GM15510 (cell line): ENCODE measurements around the gene ZIC4.

Experiments
- POLR2A ChIP-seq: IDR thresholded peaks from 3 replicates; pipeline ENCODE4 v1.6.1; 2011; ENCODE audit warnings: borderline replicate concordance; ENCODE audit not compliant: insufficient read length; ENCODE audit errors: extremely low read depth

ZIC4 gene

GRCh38 chr3:147390589-147391569 lies 15.5 kb downstream of the ZIC4 start:
- no peak for TF ChIP-seq POLR2A

DNA sequence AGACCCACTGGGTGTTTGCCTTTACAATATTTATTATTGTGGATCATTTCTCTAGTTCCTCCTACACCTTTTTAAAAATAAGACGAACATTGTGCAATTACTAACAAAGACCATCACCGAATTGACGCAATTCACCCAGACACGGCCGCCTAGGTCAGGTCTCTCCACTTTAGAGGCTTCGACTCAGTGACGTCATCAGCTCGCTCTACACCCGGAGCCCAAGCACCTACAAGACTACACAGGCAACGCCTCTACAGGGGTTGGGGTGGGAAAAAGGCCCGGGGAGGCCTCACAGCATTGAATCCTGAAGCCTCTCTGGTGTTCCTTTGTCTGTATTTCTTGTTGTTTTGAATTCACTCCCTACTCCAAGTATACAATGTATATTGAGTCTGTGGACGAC lies 16.6 kb downstream of the ZIC4 start:
- TF ChIP-seq POLR2A, result no peak

- no peak for TF ChIP-seq POLR2A
Observed at GRCh38 chr3:147388700-147389580, 17.4 kb downstream of the ZIC4 start.

GRCh38 chr3:147387885-147388699 lies 18.3 kb downstream of the ZIC4 start:
- no peak for TF ChIP-seq POLR2A

GRCh38 chr3:147387291-147387884 lies 19.0 kb downstream of the ZIC4 start:
- TF ChIP-seq POLR2A, result no peak

GRCh38 chr3:147385059-147386012 lies 21.0 kb downstream of the ZIC4 start:
- TF ChIP-seq POLR2A, result no peak

GRCh38 chr3:147384210-147385058 lies 21.9 kb downstream of the ZIC4 start:
- TF ChIP-seq POLR2A, result no peak

- no peak for TF ChIP-seq POLR2A
Observed at GRCh38 chr3:147383617-147384016, 22.7 kb downstream of the ZIC4 start.

- TF ChIP-seq POLR2A, result no peak
Observed at GRCh38 chr3:147381596-147381995, 24.7 kb downstream of the ZIC4 start.

GRCh38 chr3:147380977-147381376 lies 25.4 kb downstream of the ZIC4 start:
- no peak for TF ChIP-seq POLR2A

DNA sequence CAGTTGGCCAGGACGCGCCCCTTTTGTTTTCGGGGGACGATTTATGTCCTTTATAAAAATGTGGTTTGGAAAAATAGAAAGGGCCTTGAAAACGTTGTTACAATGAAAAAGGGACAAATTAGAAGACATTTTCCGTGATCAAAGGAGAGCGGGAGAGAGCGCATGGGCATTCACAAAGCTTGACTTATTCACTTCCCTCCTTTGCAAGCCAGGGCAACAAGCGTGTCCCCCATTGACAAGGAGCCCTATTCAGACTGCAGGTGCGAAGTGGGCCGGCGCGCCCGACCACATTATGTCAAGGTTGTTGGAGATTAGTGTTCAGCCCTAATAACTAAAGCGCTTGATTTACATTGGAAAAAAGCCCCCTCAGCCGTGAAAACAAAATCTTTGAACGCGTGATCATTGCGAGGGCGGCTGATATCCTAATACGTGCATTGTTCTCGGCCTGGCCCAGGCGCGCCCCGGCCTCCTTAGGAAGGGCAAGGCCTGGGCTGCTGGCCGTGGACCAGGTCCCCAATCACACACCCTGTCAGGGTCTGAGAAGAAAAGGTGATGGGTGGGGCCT lies 25.9 kb downstream of the ZIC4 start:
- no peak for TF ChIP-seq POLR2A

DNA sequence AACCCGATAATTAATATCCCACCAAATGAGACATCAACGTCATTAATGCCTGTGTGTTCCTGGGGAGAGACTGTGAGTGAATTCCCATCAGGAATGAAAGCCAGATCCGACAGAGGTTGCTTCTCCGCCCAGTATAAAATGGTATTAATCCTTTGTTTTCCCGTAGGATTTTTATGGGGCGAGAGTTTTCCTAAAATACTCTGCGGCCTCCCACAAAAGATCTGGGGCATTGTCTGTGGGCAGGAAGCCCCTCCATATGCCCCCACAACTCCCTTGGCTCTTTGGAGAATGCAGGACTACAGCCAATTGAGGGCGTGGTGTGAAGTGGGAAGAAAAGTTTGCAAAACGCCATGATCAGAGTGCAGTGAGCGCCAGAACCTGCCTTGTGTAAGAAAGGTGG lies 26.7 kb downstream of the ZIC4 start:
- TF ChIP-seq POLR2A, result no peak
